Activated CD8-positive, alpha-beta memory T cell treated with anti-CD3 and anti-CD28 coated beads, Interleukin-2, amount 50 U/mL, for 24 hours (primary cell): ENCODE results near the gene AGPAT3.

ENCODE experiments used
- DNase-seq: peaks from one replicate; pipeline ENCODE4 v3.0.0-alpha.2; 2020; ENCODE audit errors: extremely low read depth

AGPAT3 gene

DNA sequence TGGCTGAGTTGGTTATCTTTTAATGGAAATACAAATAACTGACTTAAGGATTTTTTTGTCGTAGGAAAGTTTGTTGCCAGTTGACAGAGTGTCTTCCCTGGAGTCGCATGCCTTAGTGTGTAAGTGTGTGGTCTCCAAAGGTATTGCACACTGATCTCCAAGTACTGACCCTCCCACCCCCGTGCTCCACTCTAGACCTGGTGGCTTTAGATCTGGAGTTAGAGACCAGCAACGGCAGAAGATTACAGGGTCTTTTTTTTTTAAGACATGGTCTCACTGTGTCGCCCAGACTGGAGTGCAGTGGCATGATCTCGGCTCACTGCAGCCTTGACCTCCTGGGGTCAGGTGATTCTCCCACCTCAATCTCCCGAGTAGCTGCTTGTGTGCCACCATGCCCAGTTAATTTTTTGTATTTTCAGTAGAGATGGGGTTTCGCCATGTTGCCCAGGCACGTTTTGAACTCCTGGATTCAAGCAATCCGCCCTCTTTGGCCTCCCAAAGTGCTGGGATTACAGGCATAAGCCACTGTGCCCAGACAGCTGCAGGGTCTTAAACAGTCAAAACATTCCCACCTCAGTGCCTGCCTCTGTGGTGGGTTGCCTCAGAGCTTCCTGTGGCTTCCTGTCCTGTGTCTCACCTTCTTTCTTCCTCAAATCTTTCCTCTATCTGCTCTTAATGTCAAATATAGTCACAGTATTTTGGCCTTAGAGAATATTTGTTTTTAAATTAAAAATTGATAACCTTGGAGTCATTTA is 154.0 kb downstream of the AGPAT3 start:
- DNase-seq = no peak

DNA sequence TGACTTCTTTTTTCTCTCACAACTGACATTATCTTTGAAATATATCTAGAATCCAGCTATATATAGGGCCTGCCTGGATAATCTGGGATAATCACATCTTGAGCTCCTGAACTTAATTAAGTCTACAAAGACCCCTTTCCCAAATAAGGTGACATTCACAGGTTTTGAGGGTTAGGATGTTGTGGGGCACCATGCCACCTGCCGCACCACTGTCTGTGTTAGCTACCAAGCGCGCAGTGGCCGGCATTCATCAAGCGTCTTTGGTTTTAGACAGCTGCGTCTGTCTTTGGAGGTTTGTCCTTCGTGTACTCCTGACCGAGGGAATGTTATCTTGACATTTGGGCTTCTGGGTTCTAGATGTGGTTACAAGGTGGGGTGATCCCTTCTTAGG is 154.5 kb downstream of the AGPAT3 start:
- no peak for DNase-seq

DNA sequence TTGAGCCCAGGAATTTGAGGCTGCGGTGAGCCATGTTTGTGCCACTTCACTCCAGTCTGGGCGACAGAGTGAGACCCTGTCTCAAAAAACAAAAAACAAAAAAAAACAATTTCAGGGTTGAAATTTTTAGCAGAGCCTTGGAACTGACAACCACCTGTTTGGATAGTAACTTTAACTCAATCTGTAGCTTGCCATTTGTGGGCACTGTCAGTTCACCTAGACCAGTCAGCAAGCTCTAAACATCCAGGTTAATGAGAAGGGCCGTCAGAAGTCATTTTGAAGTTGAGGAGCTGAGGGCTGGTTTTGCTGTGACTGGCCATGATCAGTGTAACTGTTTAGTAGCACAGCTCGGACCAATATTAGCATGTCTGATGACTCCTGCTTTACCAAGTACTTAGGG is 155.5 kb downstream of the AGPAT3 start:
- no peak for DNase-seq

DNA sequence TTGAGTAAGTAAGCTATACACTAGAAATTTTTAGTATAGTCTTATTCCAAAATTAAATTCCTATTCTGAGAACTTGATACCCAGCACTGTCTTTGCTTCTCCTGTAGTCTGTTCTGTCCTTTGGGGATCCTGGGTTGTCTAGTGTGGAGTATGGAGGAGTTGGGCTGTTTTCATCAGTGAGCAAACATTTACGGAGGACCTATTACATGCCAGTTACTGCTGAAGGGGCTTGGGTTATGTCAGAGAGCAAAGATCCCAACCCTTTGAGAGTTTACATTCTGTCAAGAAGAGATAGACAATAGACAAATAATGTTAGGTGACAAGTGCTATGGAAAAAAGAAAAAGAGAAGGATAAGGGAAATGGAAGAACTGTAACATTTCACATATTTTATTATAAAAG is 156.0 kb downstream of the AGPAT3 start:
- DNase-seq = no peak

DNA sequence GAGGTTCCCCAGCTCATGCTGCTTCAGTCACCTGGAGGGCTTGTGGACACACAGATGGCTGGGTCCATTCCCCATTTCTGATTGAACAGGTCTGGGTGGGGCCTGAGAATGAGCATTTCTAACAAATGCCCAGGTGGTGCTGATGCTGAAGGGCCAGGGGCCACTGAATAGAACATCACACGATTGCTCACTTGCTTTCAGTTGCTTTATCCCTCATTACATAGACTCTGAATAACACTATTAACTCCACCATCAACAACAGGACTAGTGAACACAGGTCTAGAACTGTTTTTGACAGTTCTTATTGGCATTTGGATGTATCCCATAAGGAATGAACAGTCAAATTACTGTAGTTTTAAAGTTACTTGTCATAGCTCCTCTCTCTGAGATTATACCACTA is 159.2 kb downstream of the AGPAT3 start:
- DNase-seq = no peak

DNA sequence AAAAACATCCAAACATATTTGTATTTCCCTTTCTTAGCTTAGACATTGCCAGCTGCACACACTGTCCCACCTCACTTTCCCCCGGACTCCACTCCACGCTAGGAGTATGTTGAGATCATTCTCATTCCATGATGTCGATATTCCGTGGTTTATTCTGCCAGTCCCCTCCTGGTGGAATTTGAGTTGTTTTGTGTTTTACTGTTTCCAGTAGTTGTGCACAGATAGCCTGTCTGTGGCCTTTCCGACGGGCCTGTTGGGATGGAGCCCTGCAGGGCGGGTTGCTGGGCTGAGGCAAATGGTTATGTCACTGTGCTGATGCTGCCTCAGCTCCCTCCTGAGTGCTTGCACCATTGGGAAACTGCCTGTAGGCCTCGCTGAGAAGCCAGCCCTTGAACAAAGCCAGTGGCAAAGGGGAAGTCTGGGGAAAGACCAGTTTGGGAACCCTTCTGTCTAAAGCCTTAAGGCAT is 159.9 kb downstream of the AGPAT3 start:
- DNase-seq = no peak

DNA sequence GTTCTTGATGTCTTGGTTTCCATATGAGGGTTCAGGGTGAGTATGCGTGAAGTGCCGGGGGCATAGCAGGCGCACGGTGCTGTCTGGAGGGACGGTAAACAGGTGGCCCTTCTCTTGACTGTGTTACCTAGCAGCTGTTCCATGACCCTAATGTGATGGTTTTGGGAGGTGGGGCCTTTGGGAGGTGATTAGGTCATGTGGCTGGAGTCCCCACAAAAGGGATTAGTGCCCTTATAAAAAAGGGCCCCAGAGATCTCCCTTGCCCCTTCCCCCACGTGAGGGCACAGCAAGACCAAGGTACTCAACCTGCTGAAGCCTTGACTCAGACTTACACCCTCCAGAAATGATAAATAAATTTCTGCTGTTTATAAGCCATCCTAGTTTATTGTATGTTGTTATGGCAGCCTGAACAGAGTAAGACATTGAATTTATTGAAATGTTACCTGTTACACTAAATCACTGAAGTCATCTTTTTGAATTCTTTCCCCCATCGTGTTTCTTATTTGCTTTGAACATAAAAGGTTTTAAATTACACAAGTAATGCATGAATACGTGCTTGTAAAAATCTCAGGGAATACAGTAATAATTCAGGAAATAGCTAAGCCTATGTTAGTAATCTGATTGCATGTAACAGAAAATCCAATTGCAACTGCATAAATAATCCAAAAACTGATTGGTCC is 162.7 kb downstream of the AGPAT3 start:
- DNase-seq = no peak

DNA sequence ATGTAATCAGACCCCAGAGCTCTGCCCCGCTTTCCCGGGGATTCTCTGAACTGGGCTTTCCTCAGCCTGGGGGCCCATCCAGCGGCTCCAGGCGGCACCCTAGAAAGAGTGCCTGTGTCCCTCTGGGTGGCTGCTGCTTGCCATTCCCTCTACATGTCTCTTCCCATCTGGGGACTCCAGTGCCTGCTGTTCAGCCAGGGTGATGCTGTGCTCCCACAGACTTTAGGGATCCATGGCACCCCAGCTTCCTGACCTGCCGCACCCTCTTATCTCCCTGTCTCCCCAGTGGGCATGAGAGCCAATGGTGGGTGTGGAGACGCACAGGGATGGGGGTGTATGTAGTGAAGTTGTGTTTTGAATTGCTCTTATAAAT is 163.2 kb downstream of the AGPAT3 start:
- DNase-seq = no peak

DNA sequence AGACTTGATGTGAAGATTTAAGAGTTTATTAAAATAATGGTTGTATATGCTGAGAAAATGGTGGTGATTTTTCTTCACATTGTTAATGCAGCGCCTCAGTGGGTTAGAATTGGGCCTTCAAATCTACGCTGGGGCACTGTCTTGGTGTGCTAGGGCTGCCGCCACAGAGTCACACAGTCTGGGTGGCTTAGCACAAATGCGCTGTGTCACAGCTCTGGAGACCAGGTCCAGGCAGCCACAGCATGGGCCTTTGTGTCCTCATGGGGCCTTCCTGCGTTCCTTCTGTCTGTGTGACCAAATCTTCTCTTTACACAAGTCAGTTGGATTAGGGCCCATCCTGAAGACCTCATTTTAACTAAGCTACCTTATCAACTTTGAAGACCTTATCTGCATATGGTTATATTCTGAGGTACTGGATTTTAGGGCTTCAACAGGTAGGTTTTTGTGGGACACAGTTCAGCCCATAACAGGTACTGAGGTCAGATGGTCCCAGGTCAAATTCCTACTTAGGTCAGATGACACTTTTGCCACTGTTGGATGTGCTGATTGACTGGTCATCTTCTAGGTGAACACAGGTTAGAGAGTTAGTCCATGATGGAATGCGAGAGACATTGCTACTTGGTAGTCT is 164.6 kb downstream of the AGPAT3 start:
- DNase-seq = no peak

DNA sequence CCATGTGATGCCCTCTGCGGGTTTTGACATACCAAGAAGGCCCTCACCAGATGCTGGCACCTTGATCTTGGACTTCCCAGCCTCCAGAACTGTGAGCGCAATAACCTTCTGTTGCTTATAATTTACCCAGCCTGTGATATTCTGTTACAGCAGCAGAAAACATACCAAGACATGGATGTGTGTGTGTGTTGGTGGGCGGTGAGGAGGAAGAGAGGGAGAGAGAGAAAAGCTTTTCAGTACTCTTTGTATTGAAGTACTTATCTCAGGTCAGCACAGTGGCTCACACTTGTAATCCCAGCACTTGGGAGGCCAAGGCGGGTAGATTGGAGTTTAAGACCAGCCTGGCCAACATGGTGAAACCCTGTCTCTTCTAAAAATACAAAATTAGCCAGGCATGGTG is 170.2 kb downstream of the AGPAT3 start:
- no peak for DNase-seq
